ENCODE measurements around the gene MYO6.
"Not testable (repeated sequence)": the region's sequence is repeated elsewhere in the genome, so short reads cannot be mapped to it uniquely, and the experiment has no call there.

The MYO6 gene

DNA sequence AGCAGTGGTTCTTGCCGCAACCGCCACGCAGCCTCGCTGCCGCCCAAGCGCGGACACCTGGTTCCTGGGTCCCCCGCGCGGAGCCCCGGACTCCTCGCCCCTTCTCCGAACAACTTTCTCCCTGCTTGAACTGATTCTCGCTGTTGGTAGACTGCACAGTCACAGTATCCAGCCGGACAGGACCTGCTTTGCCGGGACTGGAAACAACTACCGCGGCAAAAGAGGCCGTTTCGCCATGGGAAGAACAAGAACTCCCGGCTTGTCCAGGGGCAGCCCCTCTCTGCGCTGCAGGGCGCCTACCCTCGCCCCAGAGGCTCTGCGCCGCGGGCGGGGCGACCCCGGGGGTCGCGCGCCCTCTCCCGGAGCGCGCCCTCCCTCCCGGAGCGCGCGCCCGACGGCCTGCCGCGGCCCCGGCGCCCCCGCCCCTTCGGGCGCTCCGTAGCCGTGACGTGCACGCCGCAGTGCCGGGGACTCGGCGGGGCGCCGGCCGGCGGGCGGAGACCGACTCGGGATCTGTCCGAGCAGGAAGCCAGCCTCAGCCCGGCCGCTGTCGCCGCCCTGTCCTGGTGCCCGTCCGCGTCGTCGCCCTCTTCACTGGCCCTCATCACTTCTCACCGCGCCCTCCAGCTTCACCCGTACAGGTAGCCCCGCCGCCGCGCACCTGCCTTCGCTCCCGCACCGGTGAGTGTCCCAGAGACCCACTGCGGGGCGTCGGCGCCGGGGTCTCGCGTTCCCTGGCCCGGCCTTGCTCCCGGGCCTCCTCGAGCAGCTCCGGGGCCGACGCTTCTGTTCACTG, at the start of gene MYO6:
TSS of gene MYO6 (plus strand) at position 497 of the 796 bp plus-strand sequence. CDS start 68,309 bp downstream, outside the sequence.
- Histone ChIP-seq H3K9ac (ENCODE audit: insufficient read length, low read depth) (peak within 1 kb of the TSS; percentile 88), H3K27me3 (ENCODE audit: insufficient read depth, insufficient read length) (peaks cover 6% of the 10 kb centered on the region), H3K4me1 (ENCODE audit: insufficient read depth, insufficient read length) (no peaks in the 10 kb centered on the region), H3K4me3 (ENCODE audit: insufficient read length, low read depth) (peak within 1 kb of the TSS; percentile 80), H3K36me3 (ENCODE audit: insufficient read depth, insufficient read length, low read length) (no peaks in the 10 kb centered on the region), H3K9me3 (ENCODE audit: insufficient read depth, low read length) (no peaks in the 10 kb centered on the region)
- DNase-seq (ENCODE audit: low read depth, low spot score) = peak; percentile 15
- TF ChIP-seq SUZ12 (IDR thresholded peaks at IDR 0.05; ENCODE audit: extremely low read depth, insufficient read depth, insufficient read length) (no peak), ZNF274 (IDR thresholded peaks at IDR 0.05; ENCODE audit: low read depth, low read length) (no peak), YY1 (IDR thresholded peaks at IDR 0.05; ENCODE audit: insufficient read depth, insufficient read length) (no peak)

DNA sequence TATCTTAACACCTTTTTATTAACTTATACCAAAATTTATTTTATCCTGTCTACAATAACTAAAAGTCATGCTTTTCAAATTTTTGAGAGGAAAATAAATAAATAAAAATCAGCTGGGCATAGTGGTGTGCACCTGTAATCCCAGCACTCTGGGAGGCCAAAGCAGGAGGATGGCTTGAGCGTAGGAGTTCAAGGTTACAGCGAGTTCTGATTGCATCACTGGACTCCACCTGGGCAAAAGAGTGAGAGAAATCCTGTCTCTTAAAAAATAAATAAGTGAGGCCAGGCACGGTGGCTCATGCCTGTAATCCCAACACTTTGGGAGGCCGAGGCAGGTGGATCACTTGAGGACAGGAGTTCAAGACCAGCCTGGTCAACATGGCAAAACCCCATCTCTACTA, 40.7 kb upstream of the MYO6 start:
- H3K36me3 ChIP-seq (ENCODE audit: insufficient read depth, insufficient read length, low read length) = peaks cover 41% of the 10 kb centered on the region
- H3K9me3 ChIP-seq (ENCODE audit: insufficient read depth, low read length); H3K4me3 ChIP-seq (ENCODE audit: insufficient read length, low read depth); DNase-seq (ENCODE audit: low read depth, low spot score); H3K4me1 ChIP-seq (ENCODE audit: insufficient read depth, insufficient read length); H3K27me3 ChIP-seq (ENCODE audit: insufficient read depth, insufficient read length); H3K9ac ChIP-seq (ENCODE audit: insufficient read length, low read depth): not testable (repeated sequence)

DNA sequence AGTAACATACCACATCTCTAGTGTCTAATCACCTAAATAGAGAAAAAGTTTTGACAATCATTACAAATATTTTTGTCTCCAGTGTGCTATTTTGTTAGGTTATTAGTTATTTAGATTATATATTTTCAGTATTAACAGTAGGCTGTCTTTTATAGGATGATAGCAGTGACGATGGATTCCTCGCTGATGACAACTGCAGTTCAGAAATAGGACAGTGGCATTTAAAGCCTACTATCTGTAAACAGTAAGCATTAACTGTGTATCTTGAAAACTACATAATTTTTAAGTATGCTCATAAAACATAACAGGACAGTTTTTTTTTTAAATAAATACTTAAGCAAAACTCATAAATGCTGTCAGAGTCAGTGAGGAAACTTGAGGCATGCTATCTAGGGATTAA, 37.9 kb upstream of the MYO6 start:
- Histone ChIP-seq H3K4me3 (ENCODE audit: insufficient read length, low read depth) (no peak overlapping the region), H3K9me3 (ENCODE audit: insufficient read depth, low read length) (no peaks in the 10 kb centered on the region), H3K9ac (ENCODE audit: insufficient read length, low read depth) (no peak overlapping the region), H3K4me1 (ENCODE audit: insufficient read depth, insufficient read length) (no peaks in the 10 kb centered on the region), H3K27me3 (ENCODE audit: insufficient read depth, insufficient read length) (no peaks in the 10 kb centered on the region), H3K36me3 (ENCODE audit: insufficient read depth, insufficient read length, low read length) (peaks cover 56% of the 10 kb centered on the region)
- TF ChIP-seq SUZ12 (IDR thresholded peaks at IDR 0.05; ENCODE audit: extremely low read depth, insufficient read depth, insufficient read length) (no peak), YY1 (IDR thresholded peaks at IDR 0.05; ENCODE audit: insufficient read depth, insufficient read length) (no peak), ZNF274 (IDR thresholded peaks at IDR 0.05; ENCODE audit: low read depth, low read length) (no peak)
- DNase-seq (ENCODE audit: low read depth, low spot score) = no peak

DNA sequence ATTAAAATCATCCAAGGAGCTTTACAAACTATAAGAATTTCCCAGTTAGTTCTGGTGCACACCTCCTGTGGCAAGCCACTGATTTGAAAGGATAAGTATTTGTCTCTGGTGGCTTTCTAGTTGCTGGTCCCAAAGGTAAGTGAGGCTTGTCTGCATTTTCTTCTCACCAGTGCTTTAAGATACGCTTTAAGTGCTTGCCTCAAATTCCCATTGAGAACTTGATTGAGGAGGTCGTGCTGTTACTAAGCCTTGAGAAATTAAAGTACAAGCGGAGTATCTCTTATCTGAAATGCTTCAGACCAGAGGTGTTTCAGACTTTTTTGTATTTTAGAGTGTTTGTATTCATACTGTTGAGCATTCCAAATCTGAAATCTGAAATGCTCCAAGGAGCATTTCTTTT, 29.9 kb upstream of the MYO6 start:
- DNase-seq (ENCODE audit: low read depth, low spot score) = no peak
- no peak for TF ChIP-seq ZNF274 (IDR thresholded peaks at IDR 0.05; ENCODE audit: low read depth, low read length)
- TF ChIP-seq YY1 (IDR thresholded peaks at IDR 0.05; ENCODE audit: insufficient read depth, insufficient read length) = no peak
- TF ChIP-seq SUZ12 (IDR thresholded peaks at IDR 0.05; ENCODE audit: extremely low read depth, insufficient read depth, insufficient read length) = no peak
- peaks cover 21% of the 10 kb centered on the region for H3K36me3 ChIP-seq (ENCODE audit: insufficient read depth, insufficient read length, low read length)
- no peaks in the 10 kb centered on the region for H3K27me3 ChIP-seq (ENCODE audit: insufficient read depth, insufficient read length)
- no peak overlapping the region for H3K4me3 ChIP-seq (ENCODE audit: insufficient read length, low read depth)
- H3K4me1 ChIP-seq (ENCODE audit: insufficient read depth, insufficient read length) = no peaks in the 10 kb centered on the region
- no peaks in the 10 kb centered on the region for H3K9me3 ChIP-seq (ENCODE audit: insufficient read depth, low read length)
- no peak overlapping the region for H3K9ac ChIP-seq (ENCODE audit: insufficient read length, low read depth)

DNA sequence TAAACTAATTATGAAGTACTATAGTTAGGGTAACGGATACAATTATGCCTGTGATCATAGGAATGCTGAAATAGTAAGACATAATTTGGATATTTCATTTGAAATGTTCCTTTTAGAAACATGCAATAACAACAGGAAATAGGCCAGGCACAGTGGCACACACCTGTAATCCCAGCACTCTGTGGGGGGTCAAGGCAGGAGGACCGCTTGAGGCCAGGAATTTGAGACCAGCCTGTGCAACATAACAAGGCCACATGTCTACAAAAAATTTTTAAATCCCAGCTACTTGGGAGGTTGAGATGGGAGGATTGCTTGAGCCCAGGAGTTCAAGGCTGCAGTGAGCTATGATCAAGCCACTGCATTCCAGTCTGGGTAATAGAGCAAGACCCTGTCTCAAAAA, 25.7 kb upstream of the MYO6 start:
- H3K4me3 ChIP-seq (ENCODE audit: insufficient read length, low read depth) = no peak overlapping the region
- H3K27me3 ChIP-seq (ENCODE audit: insufficient read depth, insufficient read length) = no peaks in the 10 kb centered on the region
- no peak overlapping the region for H3K9ac ChIP-seq (ENCODE audit: insufficient read length, low read depth)
- no peaks in the 10 kb centered on the region for H3K36me3 ChIP-seq (ENCODE audit: insufficient read depth, insufficient read length, low read length)
- no peaks in the 10 kb centered on the region for H3K9me3 ChIP-seq (ENCODE audit: insufficient read depth, low read length)
- DNase-seq (ENCODE audit: low read depth, low spot score) = no peak
- no peaks in the 10 kb centered on the region for H3K4me1 ChIP-seq (ENCODE audit: insufficient read depth, insufficient read length)
- TF ChIP-seq ZNF274 (IDR thresholded peaks at IDR 0.05; ENCODE audit: low read depth, low read length) = no peak
- no peak for TF ChIP-seq YY1 (IDR thresholded peaks at IDR 0.05; ENCODE audit: insufficient read depth, insufficient read length)
- no peak for TF ChIP-seq SUZ12 (IDR thresholded peaks at IDR 0.05; ENCODE audit: extremely low read depth, insufficient read depth, insufficient read length)

DNA sequence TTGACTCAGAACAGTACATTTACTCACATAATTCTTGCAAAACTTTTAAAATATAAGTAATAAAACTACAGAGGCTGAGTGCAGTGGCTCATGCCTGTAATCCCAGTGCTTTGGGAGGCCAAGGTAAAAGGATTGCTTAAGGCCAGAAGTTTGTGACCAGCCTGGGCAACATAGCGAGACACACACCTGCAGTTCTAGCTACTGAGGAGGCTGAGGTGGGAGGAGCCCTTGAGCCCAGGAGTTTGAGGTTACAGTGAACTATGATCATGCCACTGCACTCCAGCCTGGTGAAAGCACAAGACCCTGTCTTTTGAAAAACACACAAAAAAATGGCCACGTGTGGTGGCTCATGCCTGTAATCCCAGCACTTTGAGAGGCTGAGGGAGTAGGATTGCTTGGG, 21.8 kb upstream of the MYO6 start:
- Histone ChIP-seq H3K9me3 (ENCODE audit: insufficient read depth, low read length) (no peaks in the 10 kb centered on the region), H3K36me3 (ENCODE audit: insufficient read depth, insufficient read length, low read length) (no peaks in the 10 kb centered on the region), H3K4me3 (ENCODE audit: insufficient read length, low read depth) (no peak overlapping the region), H3K4me1 (ENCODE audit: insufficient read depth, insufficient read length) (no peaks in the 10 kb centered on the region), H3K9ac (ENCODE audit: insufficient read length, low read depth) (no peak overlapping the region), H3K27me3 (ENCODE audit: insufficient read depth, insufficient read length) (no peaks in the 10 kb centered on the region)
- no peak for DNase-seq (ENCODE audit: low read depth, low spot score)
- no peak for TF ChIP-seq SUZ12 (IDR thresholded peaks at IDR 0.05; ENCODE audit: extremely low read depth, insufficient read depth, insufficient read length)
- no peak for TF ChIP-seq YY1 (IDR thresholded peaks at IDR 0.05; ENCODE audit: insufficient read depth, insufficient read length)
- TF ChIP-seq ZNF274 (IDR thresholded peaks at IDR 0.05; ENCODE audit: low read depth, low read length) = no peak

DNA sequence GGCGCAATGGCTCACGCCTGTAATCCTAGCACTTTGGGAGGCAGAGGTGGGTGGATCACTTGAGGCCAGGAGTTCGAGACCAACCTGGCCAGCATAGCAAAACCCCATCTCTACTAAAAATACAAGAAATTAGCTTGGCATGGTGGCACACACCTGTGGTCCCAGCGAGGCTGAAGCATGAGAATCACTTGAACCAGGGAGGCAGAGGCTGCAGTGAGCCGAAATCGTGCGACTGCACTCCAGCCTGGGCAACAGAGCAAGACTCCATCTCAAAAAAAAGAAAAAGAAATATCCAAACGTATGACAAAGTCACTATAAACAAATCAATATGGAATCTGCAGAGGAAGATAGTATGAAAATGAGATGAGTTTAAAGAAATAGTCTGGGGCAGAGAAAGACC, 18.0 kb upstream of the MYO6 start:
- DNase-seq (ENCODE audit: low read depth, low spot score); H3K4me3 ChIP-seq (ENCODE audit: insufficient read length, low read depth); H3K27me3 ChIP-seq (ENCODE audit: insufficient read depth, insufficient read length); H3K4me1 ChIP-seq (ENCODE audit: insufficient read depth, insufficient read length); H3K9me3 ChIP-seq (ENCODE audit: insufficient read depth, low read length); H3K36me3 ChIP-seq (ENCODE audit: insufficient read depth, insufficient read length, low read length); H3K9ac ChIP-seq (ENCODE audit: insufficient read length, low read depth): not testable (repeated sequence)
